PC-3 (cell line): Measurements from ENCODE around the gene OPTN.

Source experiments
- EZH2phosphoT487 ChIP-seq: fragments of 300-600 bp; sonication (generic); IDR thresholded peaks from 2 replicates; pipeline ENCODE4 v1.6.1; 2018; ENCODE audit warnings: mild to moderate bottlenecking, antibody characterized with exemption, low read length, borderline replicate concordance
- TF ChIP-seq, protein P1 (sequence below): fragments of 300-600 bp; sonication (generic); conservative IDR thresholded peaks from 2 replicates; pipeline ENCODE4 v1.5.1; 2017; ENCODE audit warnings: antibody characterized with exemption, low read depth, mild to moderate bottlenecking, low read length

- TF ChIP-seq, protein P1, sequence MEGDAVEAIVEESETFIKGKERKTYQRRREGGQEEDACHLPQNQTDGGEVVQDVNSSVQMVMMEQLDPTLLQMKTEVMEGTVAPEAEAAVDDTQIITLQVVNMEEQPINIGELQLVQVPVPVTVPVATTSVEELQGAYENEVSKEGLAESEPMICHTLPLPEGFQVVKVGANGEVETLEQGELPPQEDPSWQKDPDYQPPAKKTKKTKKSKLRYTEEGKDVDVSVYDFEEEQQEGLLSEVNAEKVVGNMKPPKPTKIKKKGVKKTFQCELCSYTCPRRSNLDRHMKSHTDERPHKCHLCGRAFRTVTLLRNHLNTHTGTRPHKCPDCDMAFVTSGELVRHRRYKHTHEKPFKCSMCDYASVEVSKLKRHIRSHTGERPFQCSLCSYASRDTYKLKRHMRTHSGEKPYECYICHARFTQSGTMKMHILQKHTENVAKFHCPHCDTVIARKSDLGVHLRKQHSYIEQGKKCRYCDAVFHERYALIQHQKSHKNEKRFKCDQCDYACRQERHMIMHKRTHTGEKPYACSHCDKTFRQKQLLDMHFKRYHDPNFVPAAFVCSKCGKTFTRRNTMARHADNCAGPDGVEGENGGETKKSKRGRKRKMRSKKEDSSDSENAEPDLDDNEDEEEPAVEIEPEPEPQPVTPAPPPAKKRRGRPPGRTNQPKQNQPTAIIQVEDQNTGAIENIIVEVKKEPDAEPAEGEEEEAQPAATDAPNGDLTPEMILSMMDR: no peak
- no peak for TF ChIP-seq EZH2phosphoT487
Measured at GRCh38 chr10:13062803-13063202, 37.2 kb upstream of the OPTN start.
